ENCODE measurements around the gene DDX31.

DNA sequence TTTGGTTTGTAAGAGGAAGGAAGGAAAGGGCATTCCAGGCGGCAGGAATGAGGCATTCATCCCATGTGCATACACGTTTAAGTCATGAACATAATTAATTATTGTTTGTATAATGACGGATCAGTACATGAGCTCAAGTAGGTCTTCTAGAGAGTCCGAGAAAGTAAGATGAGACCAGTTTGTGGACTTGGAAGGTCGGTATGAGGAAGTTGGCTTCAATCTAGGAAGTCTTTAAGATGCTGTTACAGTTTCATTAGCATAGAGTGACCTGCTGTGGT lies 2.6 kb upstream of the DDX31 start:
- TF ChIP-seq, protein P1, sequence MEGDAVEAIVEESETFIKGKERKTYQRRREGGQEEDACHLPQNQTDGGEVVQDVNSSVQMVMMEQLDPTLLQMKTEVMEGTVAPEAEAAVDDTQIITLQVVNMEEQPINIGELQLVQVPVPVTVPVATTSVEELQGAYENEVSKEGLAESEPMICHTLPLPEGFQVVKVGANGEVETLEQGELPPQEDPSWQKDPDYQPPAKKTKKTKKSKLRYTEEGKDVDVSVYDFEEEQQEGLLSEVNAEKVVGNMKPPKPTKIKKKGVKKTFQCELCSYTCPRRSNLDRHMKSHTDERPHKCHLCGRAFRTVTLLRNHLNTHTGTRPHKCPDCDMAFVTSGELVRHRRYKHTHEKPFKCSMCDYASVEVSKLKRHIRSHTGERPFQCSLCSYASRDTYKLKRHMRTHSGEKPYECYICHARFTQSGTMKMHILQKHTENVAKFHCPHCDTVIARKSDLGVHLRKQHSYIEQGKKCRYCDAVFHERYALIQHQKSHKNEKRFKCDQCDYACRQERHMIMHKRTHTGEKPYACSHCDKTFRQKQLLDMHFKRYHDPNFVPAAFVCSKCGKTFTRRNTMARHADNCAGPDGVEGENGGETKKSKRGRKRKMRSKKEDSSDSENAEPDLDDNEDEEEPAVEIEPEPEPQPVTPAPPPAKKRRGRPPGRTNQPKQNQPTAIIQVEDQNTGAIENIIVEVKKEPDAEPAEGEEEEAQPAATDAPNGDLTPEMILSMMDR (conservative IDR thresholded peaks at IDR 0.05 in 1 of 2, IDR thresholded peaks at IDR 0.05 in 1 of 2; ENCODE audit: extremely low read depth in 1 of 2, insufficient read depth in 1 of 2, low read depth in 1 of 2, low read length in 2 of 2): peak; percentile 30 to 36
- no peak for TF ChIP-seq EZH2 (IDR thresholded peaks at IDR 0.05; ENCODE audit: borderline replicate concordance, low read length)

All from mammary epithelial cell (primary cell).